Umbilical cord (tissue), 2 donors: ENCODE data around the gene PAQR6. TPM values are rescaled to one million over a fixed set of nuclear protein-coding genes. Genes with fewer than 3 reads are reported as not detected.

ENCODE experiments used
- DNase-seq: peaks from one replicate; pipeline ENCODE4 v3.0.0-alpha.2; 2015; ENCODE audit warnings: low spot score
- total RNA-seq: library from RNA; depleted of rRNA; stranded (reverse); fragments of >200 nt; gene quantifications from one replicate; pipeline ENCODE4 v1.2.3, GENCODE V29; 2014; ENCODE audit warnings: low replicate concordance; ENCODE audit not compliant: insufficient read depth

The PAQR6 gene
- total RNA-seq, 1 donor from 2014 or later = not detected

DNA sequence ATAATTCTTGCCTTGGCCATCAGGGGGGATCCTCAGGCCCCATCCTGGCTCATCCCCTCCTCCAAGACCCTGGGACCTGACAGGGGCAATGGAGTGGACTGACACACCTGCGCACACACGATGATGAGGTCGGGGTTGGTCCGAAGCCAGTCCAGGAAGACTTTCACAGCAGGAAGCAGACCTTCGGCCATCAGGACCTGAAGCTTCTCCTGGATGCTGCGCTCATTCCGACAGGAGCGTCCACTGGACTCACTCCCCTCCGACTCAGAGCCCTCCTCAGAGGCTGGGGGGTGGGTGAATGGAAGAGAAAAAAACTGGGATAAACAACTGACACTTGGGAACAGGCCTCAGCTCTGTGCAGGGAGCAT is 15.4 kb upstream of the PAQR6 start:
- DNase-seq = no peak

DNA sequence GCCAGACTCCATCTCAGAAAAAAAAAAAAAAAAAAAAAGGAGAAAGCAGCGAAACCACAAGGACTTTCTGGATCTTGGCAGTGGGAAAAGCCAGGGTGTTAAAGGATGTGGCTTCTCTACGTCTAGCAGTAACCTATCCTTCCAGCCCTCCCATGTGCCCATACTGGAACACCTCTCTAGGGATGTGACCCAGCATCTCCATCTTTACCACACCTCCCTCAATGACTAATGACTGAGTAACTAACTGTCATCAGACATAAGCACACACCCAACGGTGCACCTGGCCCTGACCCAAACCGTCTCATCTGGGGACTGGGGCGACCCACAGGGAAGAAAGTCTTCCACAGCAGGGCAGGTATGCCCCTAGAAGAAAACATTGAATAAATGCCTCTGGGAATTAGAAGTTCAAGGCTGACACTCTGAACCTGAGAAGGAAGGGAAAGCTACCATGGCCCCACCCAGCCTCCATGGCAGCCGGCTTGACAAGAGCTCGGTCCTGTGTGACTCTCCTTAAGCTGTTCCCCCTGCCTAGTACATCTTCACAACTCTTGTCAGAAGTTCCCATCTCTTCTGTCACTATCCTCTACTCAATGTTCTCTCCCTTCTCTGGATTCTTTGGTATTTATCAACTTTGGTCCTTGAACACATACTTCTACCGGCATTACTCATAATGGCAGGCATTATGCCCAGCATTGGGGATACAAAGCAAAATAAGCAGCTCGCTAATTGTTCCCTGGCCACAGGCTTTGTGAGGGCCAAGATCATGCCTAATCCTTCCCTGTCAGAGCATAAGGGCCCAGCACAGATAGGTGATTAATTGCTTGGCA is 14.8 kb upstream of the PAQR6 start:
- DNase-seq = no peak

DNA sequence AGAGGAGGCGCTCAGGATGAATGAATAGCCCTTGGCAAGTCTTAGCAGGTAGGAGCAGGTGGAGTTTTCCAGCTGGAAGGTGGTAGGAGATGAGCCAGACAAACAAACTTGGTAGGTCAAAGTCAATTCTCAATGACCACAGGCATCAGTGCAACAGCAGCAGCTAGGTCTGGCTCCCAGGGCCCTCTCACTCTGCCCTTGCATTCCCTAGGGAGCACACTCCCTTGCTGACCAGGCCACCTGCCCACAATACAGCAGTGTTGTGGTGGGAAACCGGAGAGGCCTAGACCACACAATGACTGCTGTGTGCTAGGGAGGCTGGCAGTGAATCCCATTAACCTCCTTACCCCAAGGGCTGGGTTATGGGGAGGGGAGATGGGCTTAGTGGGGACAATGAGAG is 13.0 kb upstream of the PAQR6 start:
- DNase-seq = no peak

DNA sequence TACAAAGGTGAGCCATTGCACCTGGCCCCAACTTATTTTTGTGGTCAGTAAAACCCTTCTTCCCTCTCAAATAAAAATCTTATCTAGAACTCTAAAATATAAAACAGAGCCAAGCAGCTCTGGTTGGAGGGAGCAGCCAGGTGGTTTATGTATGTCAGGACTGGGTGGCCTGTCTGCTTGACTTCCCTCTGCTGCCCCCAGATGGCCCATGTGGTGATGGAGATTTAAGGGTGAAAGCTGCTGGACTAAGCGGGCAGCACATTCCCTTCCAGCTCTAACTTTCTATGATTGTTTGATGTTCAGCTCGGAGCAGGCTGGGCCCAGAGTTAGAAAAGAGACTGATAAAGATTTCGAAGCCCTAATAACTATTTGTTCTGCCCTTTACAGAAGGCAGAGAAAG is 11.9 kb upstream of the PAQR6 start:
- no peak for DNase-seq

DNA sequence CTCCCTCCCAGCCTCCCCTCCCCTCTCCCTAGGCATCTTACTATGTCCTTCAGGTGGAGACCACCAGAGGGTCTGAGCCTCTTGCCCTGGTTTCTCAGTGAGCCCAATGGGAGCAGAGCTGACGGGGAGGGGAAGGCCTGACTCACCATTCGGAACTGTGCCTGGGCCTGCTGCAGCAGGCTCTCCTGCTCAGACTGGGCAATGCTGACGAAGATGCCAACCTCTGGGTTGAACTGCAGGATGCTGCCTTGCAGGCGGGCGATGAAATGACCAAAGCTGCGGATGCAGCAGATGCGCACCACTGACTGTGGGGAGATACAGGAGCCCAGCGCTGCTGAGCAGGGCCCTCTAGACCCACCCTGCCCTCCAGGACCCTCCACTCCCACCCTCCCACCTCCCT is 11.0 kb upstream of the PAQR6 start:
- no peak for DNase-seq

DNA sequence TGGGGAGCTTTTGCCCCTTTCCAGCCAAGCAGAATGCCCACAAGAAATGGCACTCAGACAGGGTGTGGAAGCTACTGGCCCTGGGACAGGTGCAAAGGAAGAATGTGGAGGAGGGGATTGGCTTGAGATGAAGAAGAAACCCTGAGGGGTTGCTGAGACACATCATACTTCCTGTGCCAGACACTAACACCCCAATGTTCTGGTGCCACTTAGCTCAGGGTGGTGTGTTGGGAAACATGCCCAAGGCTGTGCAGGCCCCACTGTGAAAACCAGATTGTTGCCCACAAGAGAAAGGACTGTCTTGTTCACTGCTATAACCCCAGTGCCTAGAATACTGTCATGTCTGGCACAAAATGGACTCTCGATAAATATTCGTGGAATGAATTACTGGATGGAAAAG is 9.9 kb upstream of the PAQR6 start:
- DNase-seq = no peak

DNA sequence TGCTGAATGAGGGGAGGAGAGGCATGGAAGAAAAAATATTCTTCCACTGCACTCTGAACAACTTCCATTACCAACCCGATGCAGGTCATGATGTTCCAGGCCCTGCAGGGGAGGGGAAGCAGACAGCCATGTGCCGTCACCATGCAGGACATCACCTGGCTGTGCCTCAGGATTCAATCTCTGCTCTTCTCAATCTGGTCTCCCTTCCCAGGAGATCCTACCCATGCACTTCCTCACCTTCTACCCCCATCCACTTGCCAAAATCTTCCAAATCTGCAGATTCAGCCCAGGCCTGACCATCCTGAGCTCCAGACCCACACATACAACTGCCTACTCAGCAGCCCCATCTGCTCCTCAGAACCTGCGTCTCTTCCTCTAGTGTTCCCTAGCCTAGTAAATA is 5.8 kb upstream of the PAQR6 start:
- no peak for DNase-seq

DNA sequence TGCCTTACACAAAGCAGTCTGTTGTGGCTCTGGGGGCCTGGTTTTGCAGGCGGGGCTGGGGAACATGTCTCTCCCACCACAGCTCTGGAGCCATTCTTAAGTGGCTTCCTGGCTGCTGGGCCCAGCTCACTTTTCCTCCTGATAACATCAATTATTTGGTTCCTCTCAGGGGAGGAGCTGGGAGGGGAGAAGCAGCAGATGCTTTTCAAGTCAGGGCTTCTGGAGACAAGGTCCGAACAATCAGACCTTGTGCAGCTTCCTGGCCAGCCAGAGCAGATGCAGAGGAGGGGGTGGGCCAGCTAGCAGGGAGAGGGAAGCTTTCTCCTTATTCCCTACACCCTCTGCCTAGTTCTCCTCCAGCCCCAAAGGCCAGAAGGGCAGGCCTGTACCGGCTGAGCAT is 3.7 kb upstream of the PAQR6 start:
- no peak for DNase-seq

DNA sequence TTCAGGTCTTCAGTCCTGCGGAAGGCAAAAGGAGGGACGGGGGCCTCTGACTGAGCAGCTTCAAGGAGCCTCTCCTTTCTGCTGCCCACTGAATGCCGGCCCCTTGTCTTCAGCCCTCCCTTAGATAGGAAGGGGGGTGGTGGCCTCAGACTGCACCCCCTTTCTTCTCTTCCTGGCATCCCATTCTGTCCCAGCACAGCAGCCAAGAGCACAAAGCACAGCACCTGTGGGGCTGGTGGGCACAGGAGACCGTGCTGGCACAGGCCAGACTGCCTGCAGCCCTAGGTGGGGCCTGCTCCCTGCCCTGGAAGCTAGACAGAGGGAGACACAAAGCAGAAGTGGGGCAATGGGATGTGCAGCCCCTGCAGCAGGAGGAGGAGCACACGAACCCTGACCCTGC is 1.7 kb upstream of the PAQR6 start:
- DNase-seq = no peak

DNA sequence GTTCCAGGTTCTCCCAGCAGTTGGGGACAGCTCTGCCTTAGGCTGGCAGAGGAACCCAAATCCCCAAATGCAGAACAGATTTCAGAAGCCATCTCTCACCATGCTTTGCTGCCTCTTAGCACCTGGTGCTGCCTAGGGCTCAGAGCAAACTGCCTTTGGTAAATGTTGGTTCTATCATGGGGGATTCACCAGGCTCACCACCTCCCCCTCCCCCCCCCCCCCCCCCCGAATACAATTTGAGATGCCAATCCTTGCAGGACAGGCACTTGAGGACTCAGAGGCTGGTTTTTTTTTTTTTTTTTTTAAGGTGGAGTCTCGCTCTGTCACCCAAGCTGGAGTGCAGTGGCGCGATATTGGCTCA is 447 bp upstream of the PAQR6 start:
- no peak for DNase-seq

DNA sequence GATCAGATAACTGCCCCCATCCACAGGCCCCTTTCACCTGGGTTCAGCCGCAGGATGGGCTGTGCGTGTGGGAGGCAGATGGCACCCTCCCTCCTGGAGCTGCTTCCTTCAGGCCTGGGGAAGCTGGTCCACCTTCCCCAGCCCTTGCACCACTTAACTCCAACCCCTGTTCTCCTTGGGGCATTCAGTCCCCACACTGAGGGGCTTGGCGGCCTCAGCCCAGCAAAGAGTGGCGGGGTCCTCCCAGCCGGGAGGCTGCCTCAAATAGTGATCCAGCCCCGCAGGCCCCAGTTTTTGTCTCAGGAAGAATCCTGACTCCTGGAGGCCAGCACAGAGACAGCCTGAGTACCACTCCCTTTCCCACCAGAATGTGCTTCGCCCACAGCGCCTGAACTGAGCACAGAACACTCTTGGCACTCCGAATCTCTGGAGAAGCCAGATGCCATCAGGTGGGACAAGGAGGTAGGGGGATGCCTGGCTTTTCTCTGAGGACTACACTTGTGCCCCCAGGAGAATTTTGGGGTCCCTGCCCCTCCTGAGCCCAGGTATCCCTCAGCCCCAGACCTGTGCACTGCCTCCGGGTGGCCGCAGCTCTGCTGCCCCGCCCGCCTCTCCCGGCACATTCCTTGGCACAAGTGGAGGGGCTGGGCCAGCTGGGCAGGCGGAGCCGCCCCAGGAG is 936 bp downstream of the PAQR6 start:
- DNase-seq = no peak

DNA sequence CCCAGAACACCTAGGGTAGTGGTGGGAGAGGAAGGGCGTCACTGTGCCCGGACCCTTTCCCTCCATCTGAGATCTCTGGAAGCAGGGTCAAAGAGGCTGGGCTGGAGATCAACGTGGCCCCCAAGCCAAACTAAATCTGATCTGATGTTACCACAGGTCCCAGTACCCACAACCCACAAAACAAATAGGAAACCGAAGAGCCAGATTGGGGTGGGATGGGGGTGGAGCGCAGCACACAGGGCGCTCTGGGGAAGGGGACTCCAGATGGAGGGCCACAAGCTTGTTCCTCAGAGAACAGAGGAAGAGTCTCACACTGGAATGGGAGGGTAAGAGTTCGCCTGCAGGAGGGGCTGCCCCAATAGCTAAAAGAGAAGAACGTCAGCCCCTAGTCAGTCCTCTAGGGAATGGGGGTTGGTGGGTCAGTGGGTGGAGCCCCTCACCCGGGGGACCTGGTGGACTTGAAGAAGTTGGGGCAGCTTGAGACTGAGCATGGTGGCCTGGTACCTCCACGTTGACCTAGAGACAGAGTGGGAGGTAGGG is 1.5 kb downstream of the PAQR6 start:
- DNase-seq = no peak

DNA sequence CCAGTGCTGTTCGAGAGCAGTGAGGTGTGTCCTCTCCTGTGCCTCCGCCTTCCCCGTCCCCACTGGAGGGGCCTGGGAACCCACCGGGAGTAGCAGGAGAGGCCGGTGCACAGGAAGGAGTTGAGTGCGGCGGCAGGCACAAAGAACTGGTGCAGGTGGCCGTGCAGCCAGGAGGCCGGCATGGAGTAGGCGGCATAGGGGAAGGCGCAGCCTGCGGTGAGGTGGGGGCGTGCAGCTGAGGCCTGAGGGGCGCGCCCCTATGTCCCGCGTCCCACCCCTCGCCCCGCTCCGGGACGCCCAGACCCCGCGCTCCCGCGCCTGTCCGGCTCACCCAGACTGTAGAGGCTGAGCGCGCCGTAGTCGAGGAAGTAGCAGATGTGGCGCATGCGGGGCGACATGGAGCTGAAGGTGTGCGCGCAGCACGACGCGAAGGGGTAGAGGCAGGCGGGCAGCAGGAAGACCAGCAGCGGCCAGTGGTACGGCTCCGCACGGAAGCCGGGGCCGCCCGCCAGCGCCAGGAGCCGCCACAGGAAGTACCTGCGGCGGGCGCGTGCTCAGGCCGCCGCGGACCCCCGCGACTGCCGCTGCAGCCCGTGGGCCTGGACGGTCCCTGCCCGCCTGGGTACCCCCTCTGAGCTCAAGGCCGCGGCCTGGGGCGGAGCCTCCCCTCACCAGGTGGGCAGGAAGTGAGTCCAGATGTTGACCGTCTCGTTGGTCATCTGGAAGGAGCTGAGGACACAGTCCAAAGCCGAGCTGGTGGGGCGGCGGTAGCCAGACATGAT is 2.2 kb downstream of the PAQR6 start:
- DNase-seq = no peak

DNA sequence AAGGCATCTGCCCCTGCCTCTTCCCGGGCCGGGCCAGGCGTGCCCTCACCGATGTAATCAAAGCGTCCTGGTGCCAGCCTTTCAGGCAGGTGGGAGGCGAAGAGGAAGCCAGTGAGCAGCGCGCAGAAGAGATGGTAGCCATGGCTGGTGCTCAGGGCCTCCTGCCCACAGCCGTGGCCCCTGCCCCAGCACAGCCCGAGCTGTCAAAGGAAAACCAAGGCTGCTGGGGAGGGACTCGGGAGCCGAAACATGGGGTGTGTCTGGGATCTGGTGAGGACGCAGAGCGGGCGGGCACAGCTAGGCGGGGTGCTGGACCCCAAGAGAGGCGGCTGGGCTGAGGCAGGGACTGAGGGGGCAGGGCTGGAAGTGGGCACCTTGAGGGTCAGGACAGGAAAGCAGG is 3.1 kb downstream of the PAQR6 start:
- no peak for DNase-seq

DNA sequence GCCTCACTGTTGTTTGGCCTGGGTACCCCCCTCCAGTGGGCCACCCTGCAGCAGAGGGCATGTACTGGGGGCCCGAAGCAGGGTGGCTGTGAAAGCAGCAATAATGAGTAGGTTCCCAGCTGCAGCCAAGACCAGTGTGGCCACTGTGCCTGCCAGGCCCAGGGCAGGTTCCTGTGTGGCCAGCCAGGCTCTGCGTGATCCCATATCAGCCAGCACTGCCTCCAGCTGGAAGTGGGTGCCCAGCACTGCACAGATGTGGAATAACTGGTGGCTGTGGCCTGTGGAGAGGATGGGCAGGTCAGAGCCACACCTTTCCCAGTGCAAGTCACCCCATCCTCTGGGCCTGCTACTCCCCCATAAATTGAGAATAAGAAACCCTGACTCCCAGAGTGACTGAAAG is 3.7 kb downstream of the PAQR6 start:
- no peak for DNase-seq

DNA sequence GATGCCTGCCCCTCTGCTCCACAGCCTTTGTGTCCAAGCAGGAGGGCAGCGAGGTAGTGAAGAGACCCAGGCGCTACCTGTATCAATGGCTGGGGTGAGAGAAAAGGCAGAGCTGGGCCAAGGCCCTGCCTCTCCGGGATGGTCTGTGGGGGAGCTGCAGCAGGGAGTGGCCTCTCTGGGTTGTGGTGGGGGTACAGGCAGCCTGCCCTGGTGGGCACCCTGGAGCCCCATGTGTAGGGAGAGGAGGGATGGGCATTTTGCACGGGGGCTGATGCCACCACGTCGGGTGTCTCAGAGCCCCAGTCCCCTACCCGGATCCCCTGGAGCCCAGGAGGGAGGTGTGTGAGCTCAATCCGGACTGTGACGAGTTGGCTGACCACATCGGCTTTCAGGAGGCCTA is 5.1 kb downstream of the PAQR6 start:
- no peak for DNase-seq

DNA sequence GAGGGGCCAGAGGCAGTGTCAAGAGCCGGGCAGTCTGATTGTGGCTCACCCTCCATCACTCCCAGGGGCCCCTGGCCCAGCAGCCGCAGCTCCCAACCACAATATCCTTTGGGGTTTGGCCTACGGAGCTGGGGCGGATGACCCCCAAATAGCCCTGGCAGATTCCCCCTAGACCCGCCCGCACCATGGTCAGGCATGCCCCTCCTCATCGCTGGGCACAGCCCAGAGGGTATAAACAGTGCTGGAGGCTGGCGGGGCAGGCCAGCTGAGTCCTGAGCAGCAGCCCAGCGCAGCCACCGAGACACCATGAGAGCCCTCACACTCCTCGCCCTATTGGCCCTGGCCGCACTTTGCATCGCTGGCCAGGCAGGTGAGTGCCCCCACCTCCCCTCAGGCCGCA is 5.9 kb downstream of the PAQR6 start, which contains the start of gene BGLAP:
Gene BGLAP (plus strand): TSS at position 259 of the 400 bp plus-strand sequence. CDS start 48 bp downstream, at position 307.
- no peak for DNase-seq

DNA sequence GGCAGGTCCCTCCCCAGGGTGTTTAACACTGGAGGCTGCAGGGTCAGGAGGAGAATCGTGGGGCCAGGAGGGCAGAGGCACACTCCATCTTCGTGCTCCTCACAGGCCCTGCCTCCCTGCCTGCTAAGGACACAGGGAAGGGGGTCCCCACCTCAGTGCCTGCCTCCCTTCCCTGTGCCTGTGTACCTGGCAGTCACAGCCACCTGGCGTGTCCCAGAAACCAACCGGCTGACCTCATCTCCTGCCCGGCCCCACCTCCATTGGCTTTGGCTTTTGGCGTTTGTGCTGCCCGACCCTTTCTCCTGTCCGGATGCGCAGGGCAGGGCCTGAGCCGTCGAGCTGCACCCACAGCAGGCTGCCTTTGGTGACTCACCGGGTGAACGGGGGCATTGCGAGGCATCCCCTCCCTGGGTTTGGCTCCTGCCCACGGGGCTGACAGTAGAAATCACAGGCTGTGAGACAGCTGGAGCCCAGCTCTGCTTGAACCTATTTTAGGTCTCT is 6.5 kb downstream of the PAQR6 start:
- no peak for DNase-seq

DNA sequence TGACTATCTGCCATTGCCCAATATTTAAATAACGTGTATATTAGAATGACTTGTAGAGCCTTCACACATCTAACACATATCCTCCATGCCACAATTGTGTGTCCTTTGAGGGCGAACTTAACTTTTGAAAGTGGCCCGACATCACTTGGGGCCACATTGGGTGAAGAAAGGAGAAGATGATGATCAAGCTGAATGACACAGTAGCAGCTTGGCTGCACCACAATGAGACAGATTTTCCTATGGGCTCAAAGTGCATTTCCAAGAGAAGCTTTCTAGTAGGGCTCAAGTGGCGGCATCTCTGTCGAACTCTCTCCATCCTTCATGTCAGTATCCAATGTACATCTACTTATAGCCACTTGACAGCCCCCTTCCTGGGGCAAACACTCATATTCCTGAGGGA is 9.6 kb downstream of the PAQR6 start:
- DNase-seq = no peak

DNA sequence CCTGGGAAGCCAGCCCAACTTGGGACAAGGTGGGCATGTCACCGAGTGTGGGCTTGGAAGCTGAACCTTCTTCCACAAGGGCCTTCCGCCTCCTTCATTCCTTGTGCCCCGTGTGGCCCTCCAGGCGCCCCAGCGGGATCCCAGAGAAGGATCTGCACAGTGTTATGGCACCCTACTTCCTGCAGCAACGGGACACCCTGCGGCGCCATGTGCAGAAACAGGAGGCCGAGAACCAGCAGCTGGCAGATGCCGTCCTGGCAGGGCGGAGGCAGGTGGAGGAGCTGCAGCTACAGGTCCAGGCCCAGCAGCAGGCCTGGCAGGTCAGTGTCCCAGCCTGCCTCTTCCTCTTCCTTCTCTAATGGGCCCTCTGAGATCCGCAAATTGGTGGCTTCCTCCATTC is 11.7 kb downstream of the PAQR6 start:
- DNase-seq = no peak

DNA sequence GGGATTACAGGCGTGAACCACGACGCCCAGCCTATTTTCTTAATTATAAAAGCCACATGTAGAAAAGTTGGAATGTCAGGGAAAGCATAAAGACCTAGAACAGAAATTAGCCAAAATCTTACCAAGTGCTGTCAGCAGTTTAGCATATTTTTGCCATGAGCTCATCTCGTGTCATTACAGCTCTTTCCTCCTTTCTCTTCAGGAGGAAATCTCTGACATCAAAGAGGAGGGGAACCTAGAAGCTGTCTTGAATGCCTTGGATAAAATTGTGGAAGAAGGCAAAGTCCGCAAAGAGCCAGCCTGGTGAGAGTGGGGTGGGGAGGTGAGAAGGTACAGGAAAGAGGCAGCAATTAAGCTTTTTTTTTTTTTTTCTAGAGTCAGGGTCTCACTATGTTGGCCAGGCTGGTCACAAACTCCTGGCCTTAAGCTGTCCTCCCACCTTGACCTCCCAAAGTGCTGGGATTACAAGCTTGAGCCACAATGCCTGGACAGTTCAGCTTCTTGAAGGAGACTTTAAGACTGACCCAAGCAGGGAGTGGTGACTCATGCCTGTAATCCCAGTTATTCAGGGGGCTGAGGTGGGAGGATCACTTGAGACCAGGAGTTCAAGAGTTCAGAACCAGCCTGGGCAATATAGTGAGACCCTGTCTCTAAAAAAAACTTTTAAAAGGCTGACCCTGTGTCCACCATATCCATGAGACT is 14.3 kb downstream of the PAQR6 start:
- DNase-seq = peak; percentile 35
